ENCODE data around the gene PCDH19. TPM values are rescaled to one million over a fixed set of nuclear protein-coding genes. Genes with fewer than 3 reads are reported as not detected.

PCDH19 gene
- total RNA-seq, 1 donor from 2014 or later, result 1.7 TPM

DNA sequence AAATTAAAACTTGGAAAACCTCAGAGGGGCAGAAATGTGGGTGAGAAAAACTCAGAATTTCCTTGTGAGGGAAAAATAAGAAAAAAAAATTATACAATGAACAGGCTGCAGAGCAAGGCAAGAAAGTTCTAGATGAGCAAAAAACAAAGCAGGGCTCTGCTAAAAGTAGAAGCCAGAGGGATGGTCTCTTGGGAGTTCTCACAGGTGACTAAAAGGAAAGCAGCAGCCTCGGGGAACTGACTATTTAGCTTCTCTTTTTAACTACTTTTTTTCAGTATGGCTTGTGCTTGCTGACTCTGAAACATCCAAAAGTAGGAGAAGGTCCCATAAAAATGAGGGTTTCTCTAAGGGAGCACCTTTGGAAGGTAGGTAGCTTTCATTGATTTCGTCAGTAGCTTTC is 36.4 kb downstream of the PCDH19 start:
- no peaks in the 10 kb centered on the region for H3K4me1 Mint-ChIP-seq (ENCODE audit: unreplicated experiment)
- no peak for DNase-seq (ENCODE audit: extremely low spot score, unreplicated experiment)
- H3K9me3 Mint-ChIP-seq (ENCODE audit: unreplicated experiment), result no peaks in the 10 kb centered on the region
- TF ChIP-seq, protein P1, sequence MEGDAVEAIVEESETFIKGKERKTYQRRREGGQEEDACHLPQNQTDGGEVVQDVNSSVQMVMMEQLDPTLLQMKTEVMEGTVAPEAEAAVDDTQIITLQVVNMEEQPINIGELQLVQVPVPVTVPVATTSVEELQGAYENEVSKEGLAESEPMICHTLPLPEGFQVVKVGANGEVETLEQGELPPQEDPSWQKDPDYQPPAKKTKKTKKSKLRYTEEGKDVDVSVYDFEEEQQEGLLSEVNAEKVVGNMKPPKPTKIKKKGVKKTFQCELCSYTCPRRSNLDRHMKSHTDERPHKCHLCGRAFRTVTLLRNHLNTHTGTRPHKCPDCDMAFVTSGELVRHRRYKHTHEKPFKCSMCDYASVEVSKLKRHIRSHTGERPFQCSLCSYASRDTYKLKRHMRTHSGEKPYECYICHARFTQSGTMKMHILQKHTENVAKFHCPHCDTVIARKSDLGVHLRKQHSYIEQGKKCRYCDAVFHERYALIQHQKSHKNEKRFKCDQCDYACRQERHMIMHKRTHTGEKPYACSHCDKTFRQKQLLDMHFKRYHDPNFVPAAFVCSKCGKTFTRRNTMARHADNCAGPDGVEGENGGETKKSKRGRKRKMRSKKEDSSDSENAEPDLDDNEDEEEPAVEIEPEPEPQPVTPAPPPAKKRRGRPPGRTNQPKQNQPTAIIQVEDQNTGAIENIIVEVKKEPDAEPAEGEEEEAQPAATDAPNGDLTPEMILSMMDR (IDR thresholded peaks at IDR 0.05), result no peak
- no peaks in the 10 kb centered on the region for H3K36me3 Mint-ChIP-seq (ENCODE audit: unreplicated experiment)
- no peak overlapping the region for H3K27ac Mint-ChIP-seq (ENCODE audit: unreplicated experiment)
- H3K27me3 Mint-ChIP-seq (ENCODE audit: unreplicated experiment), result no peaks in the 10 kb centered on the region
- no peak overlapping the region for H3K4me3 Mint-ChIP-seq (ENCODE audit: unreplicated experiment)

DNA sequence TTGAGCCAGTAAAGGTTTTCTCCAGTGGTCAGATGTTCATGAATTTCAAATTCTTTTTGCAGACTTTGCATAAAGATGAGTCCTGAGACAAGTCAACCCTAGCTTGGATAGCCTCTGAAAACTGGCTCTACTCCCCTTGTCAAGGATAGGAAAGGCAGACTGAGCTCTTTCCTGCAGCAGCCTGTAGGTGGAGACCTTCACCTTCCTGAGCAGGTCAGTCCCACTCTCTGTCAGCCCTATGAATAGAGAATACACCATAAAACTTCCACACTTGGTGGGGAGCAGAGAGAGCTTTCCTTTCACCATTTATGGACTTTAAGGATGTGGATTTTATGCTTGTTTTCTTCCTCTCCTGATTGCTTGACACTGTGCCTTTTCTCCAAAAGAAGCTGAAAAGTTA is 41.9 kb downstream of the PCDH19 start:
- TF ChIP-seq, protein P1 (IDR thresholded peaks at IDR 0.05), result peak; percentile 22
- Mint-ChIP-seq H3K27ac (ENCODE audit: unreplicated experiment) (no peak overlapping the region), H3K9me3 (ENCODE audit: unreplicated experiment) (no peaks in the 10 kb centered on the region), H3K4me3 (ENCODE audit: unreplicated experiment) (no peak overlapping the region), H3K4me1 (ENCODE audit: unreplicated experiment) (no peaks in the 10 kb centered on the region), H3K36me3 (ENCODE audit: unreplicated experiment) (no peaks in the 10 kb centered on the region), H3K27me3 (ENCODE audit: unreplicated experiment) (no peaks in the 10 kb centered on the region)
- DNase-seq (ENCODE audit: extremely low spot score, unreplicated experiment), result no peak

DNA sequence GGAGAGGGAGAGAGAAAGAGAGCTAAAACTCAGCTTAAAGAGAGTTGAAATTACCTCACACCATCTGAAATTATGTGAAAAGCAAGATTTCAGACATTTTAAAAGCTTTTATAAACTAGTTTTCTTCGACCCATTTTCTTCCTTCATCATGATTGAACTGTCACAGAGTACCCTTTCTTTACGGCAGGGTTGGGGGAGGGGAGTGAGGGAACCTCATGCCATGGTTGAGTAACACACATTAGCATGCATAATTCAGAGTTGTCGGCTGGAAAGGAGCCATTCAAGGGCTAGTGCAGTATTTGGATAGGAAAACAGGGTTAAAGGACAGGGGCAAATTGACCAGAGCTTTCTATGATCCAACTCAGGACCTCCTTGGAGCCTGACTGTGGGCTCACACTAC is 46.2 kb downstream of the PCDH19 start:
- Mint-ChIP-seq H3K27me3 (ENCODE audit: unreplicated experiment) (no peaks in the 10 kb centered on the region), H3K36me3 (ENCODE audit: unreplicated experiment) (no peaks in the 10 kb centered on the region), H3K9me3 (ENCODE audit: unreplicated experiment) (no peaks in the 10 kb centered on the region), H3K27ac (ENCODE audit: unreplicated experiment) (no peak overlapping the region), H3K4me1 (ENCODE audit: unreplicated experiment) (no peaks in the 10 kb centered on the region), H3K4me3 (ENCODE audit: unreplicated experiment) (no peak overlapping the region)
- DNase-seq (ENCODE audit: extremely low spot score, unreplicated experiment), result no peak
- TF ChIP-seq, protein P1 (IDR thresholded peaks at IDR 0.05), result no peak

DNA sequence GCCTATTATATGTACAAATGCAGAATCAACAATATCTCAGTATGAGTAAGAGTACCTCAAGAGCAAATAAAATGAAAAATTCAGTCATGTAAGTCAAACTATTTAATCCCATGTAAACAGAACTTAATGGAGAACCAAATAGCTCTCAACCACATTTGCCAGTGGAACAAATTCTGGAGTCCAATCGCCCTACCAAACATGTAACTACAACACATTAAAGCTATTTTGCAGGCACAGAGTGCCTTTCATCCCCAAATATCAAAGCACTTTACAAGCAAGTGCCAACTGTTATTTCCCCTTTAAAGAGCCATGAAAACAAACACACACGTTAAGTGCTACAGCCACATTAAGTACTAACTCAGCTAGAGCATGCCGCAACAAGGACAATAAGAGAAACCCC is 51.3 kb downstream of the PCDH19 start:
- Mint-ChIP-seq H3K4me1 (ENCODE audit: unreplicated experiment) (no peaks in the 10 kb centered on the region), H3K4me3 (ENCODE audit: unreplicated experiment) (no peak overlapping the region), H3K27me3 (ENCODE audit: unreplicated experiment) (no peaks in the 10 kb centered on the region), H3K27ac (ENCODE audit: unreplicated experiment) (no peak overlapping the region), H3K9me3 (ENCODE audit: unreplicated experiment) (no peaks in the 10 kb centered on the region), H3K36me3 (ENCODE audit: unreplicated experiment) (no peaks in the 10 kb centered on the region)
- TF ChIP-seq, protein P1 (IDR thresholded peaks at IDR 0.05), result no peak
- no peak for DNase-seq (ENCODE audit: extremely low spot score, unreplicated experiment)

DNA sequence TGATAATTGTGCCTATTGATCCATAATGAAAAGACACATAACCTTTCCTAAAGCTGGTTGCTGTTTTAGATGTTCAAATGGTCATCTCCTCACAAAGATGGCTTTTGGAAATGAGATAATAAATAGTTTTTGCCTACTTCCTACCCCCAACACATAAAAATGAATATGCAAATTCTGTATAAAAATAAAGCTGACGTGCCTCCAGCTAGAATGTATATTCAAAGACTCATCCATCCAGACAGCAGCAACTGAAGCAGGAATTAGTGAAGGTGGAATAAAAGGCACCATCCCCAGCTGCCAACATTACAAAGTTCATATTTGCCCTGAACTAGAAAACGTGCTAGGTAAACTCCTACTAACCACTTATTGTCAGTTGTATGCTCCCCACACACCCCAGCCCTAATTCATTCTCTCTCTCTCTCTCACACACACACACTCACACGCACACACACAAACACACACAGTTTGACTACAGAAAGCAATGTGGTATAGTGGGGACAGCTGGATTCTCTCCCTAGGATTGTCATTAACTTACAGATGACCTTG is 53.6 kb downstream of the PCDH19 start:
- no peaks in the 10 kb centered on the region for H3K4me1 Mint-ChIP-seq (ENCODE audit: unreplicated experiment)

More for the DNA sequence above, 53.6 kb downstream of the PCDH19 start:
- H3K27me3 Mint-ChIP-seq (ENCODE audit: unreplicated experiment), result no peaks in the 10 kb centered on the region
- DNase-seq (ENCODE audit: extremely low spot score, unreplicated experiment), result no peak
- no peak overlapping the region for H3K27ac Mint-ChIP-seq (ENCODE audit: unreplicated experiment)
- no peaks in the 10 kb centered on the region for H3K36me3 Mint-ChIP-seq (ENCODE audit: unreplicated experiment)
- no peaks in the 10 kb centered on the region for H3K9me3 Mint-ChIP-seq (ENCODE audit: unreplicated experiment)
- TF ChIP-seq, protein P1 (IDR thresholded peaks at IDR 0.05), result no peak
- no peak overlapping the region for H3K4me3 Mint-ChIP-seq (ENCODE audit: unreplicated experiment)
